Measurements from ENCODE around the gene CSMD2.
"Not testable (repeated sequence)": the region's sequence is repeated elsewhere in the genome, so short reads cannot be mapped to it uniquely, and the experiment has no call there.

The CSMD2 gene

DNA sequence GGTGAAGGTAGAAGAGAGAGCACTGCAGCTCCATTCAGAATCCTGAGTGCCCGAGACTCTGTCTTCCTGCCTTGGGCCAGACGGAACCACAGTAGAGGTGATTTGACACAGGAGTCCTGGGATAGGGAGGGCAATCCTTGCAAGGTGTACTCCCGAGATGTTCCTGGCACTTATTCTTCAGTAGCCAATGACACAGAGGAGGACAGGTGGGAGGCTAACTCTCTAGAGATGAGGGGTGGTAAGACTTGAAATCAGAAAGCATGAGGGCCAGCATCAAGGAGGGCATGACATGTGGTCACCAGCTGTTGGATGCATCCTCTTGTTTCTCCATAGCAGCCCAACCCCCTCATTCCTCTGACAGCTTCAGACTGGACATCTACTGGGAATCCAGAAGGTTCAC lies 56.3 kb downstream of the CSMD2 start:
- no peak for DNase-seq (ENCODE audit: low read depth in 2 of 2)

DNA sequence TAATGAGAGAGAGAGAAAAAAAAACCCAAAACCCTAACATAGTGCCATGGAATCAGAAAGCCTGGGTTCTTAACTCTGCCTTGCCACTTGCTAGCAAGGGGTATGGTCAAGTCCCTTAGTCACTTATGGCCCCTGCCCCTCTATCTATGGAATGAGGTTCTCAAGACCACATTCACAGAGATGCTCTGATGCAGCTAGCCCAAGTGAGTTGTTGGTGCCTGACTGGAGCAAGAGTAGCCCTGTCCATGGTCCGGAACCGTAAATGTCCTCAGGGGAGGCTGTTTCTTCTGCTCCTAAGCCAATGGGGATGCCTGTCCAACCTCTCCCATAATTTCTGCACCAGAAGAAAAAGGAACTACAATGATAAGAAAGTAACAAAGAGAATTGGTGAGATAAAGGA lies 56.8 kb downstream of the CSMD2 start:
- DNase-seq (ENCODE audit: low read depth in 2 of 2) = no peak

DNA sequence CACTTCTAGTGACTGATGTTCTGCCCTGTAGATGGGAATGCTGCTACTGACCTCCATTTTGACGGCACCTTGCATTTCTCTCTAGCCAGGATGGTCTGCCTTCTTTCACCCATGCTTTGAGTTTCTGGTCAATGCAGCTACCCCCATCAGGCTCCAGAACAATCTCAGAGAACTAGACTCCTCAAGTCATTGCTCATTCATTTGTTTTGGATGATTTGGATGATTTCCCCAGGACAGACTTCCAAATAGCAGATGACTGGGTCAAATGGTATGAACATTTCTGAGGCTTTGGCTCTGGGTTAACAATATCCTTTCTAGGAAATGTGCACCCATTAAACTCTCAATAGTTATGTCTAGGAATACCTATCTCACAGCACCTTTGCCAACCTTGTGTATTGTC lies 63.9 kb downstream of the CSMD2 start:
- no peak for DNase-seq (ENCODE audit: low read depth in 2 of 2)

GRCh38 chr1:34100332-34100731 lies 64.7 kb downstream of the CSMD2 start:
- no peak for DNase-seq (ENCODE audit: low read depth in 2 of 2)

DNA sequence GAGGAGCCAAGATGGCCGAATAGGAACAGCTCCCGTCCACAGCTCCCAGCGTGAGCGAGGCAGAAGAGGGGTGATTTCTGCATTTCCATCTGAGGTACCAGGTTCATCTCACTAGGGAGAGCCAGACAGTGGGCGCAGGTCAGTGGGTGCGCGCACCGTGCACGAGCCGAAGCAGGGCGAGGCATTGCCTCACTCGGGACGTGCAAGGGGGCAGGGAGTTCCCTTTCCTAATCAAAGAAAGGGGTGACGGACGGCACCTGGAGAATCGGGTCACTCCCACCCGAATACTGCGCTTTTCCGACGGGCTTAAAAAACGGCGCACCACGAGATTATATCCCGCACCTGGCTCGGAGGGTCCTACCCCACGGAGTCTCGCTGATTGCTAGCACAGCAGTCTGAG lies 72.6 kb downstream of the CSMD2 start:
- DNase-seq (ENCODE audit: low read depth in 2 of 2) = not testable (repeated sequence)

DNA sequence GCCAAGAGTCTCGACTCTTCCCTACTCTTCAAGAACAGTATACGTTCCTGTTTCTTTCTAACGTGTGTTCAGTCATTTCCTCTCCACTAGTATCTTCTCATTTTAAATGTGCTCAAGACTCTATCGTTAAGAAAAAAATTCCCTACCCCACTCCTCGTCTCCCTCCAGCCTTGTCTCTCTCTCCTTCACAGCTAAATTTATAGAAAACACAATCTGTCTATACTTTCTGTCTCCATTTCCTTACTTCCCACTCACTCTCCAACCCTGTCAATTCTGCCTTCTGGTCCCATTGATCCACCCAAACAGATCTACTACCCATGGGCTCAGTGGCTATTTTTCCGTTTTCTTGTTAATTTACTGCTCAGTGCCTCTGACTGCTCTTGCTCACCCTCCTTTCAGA lies 75.3 kb downstream of the CSMD2 start:
- DNase-seq (ENCODE audit: low read depth in 2 of 2) = no peak

DNA sequence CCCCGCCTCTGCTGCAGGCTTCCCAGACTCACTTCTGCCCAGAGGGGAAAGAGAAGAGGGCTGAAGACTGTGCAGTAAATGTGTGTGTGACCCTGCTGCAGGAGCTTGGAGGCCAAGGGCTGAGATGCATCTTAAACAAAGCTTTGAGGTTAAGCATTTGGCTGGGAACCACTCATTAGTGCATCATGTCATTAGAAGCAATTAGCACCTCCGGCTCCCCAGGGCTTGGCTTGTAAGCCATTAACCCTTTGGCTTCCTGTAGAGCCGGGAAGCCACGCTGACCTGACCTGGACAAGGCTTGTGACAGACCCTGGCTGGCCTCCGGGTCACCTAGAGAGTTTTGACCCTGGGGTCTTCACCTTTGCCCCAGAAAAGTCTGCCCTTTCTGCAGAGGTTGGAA lies 77.0 kb downstream of the CSMD2 start:
- no peak for DNase-seq (ENCODE audit: low read depth in 2 of 2)

DNA sequence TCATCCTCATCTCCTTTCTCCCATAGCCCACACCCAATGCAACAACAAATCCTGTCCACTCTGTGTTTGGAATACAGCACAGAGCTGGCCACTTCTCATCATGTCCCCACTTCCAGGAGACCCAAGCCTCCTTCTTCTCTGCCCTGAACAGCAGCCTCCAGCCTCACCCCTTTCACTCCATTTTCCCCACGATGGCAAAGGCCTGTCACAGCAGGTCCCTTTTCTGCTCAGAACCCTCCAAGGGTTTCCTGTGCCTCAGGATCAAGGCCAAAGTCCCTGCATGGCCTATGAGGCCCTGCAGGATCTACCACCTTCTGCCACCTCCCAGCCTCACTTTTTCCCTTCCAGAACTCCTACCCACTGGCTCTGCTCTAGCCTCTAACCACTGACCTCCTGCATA lies 78.5 kb downstream of the CSMD2 start:
- no peak for DNase-seq (ENCODE audit: low read depth in 2 of 2)

GRCh38 chr1:34083974-34084373 lies 81.1 kb downstream of the CSMD2 start:
- DNase-seq (ENCODE audit: low read depth in 2 of 2) = no peak

DNA sequence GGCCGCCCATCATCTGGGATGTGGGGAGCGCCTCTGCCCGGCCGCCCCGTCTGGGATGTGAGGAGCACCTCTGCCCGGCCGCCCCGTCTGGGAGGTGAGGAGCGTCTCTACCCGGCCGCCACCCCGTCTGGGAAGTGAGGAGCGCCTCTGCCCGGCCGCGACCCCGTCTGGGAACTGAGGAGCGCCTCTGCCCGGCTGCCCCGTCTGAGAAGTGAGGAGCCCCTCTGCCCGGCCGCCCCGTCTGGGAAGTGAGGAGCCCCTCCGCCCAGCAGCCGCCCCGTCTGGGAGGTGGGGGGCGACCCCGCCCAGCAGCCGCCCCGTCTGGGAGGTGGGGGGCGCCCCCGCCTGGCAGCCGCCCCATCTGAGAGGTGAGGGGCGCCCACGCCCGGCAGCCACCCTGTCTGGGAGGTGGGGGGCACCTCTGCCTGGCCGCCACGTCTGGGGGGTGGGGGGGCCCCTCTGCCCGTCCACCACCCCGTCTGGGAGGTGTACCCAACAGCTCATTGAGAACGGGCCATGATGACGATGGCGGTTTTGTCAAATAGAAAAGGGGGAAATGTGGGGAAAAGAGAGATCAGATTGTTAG lies 82.9 kb downstream of the CSMD2 start:
- not testable (repeated sequence) for DNase-seq (ENCODE audit: low read depth in 2 of 2)

DNA sequence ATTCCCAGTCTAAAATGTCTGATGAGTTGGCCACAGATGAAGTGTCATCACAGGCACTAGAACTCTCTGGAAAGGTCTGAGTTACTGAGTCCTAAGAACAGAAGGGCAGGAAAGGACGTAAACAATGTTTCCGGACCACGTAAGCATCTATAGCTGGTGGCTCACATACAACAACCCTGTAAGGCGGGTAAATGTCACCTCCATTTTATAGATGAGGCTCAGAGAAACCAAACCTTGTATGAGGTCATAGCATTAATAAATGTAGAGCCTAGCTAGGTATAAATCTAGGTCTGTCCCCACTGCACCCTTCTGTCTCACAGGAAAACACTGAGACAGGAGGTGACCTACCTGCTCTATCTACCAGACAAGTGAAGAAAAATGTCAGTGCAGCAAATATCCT lies 86.6 kb downstream of the CSMD2 start:
- DNase-seq (ENCODE audit: low read depth in 2 of 2) = no peak

DNA sequence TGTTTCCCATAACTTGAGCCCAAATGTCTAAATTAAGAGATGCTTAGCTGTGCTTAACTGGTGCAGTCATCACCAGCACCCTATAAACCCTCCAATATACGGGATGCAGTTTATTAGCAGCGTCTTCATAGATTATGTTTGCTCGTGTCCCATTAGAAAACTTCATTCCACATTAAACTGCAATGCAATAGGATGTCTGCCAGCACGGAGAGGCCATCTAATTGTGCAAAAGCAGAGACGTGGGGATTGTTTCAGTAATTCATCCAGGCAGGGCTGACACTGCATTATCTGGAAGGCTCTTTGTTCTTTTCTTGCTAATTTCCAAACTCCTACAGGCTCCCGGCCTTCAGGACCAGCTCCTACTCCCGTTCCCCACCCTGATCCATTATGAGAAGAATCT lies 89.5 kb downstream of the CSMD2 start:
- DNase-seq (ENCODE audit: low read depth in 2 of 2) = no peak

- DNase-seq (ENCODE audit: low read depth in 2 of 2) = no peak
Measured at GRCh38 chr1:34073028-34073695, 91.9 kb downstream of the CSMD2 start.

DNA sequence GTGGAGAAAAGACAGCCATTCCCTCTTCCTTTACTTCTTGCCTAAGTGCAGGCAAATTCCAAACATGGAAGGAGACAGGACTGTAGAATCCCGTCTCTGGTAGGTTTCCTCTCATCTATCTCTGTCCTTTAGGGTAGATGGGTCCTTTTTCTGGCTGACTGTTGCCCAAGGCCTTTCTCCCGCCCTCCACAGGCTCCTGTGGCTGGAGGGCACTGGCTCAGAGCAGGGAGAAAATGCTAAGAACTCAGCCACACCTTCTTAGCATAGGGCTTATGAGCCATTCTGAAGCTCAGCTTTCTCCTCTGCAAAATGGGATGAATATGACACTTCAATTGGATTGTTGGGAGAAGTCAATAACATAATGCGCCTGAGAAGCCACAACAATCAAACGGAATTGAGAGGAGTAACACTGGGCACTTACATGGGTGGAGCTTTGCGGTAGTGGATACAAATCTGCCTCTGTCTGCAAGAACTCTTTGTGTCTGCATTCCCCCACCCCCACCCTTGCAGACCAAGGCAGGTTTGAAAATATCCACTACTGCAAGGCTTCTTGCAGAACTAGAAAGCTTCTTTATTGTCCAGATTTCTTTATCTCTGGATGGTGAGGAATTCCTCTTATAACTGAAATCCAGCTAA lies 94.7 kb downstream of the CSMD2 start:
- DNase-seq (ENCODE audit: low read depth in 2 of 2) = no peak

GRCh38 chr1:34066981-34067603 lies 97.9 kb downstream of the CSMD2 start:
- no peak for DNase-seq (ENCODE audit: low read depth in 2 of 2)

DNA sequence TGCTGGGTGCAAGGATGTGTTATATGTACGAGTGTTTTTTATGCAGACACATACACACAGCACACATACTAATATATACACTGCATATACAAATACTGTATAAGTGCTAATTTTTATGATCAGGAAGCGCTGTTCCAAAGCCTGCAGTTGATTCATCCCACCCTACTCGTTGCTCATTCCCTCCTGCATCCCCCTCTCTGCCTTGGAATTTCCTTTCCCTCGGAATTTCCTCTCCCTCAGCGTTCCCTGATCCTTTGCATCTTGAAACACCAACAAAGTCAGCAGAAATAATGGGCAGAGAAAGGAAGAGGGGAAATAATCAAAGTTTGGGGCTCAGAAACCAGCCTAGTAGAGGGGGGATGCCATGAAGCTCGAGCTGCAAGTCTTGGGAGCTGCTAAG lies 98.9 kb downstream of the CSMD2 start:
- no peak for DNase-seq (ENCODE audit: low read depth in 2 of 2)

- DNase-seq (ENCODE audit: low read depth in 2 of 2) = no peak
Measured at GRCh38 chr1:34065498-34065897, 99.5 kb downstream of the CSMD2 start.

GRCh38 chr1:34060901-34061415 lies 104.1 kb downstream of the CSMD2 start:
- no peak for DNase-seq (ENCODE audit: low read depth in 2 of 2)

- DNase-seq (ENCODE audit: low read depth in 2 of 2) = no peak
Measured at GRCh38 chr1:34060187-34060730, 104.8 kb downstream of the CSMD2 start.

- no peak for DNase-seq (ENCODE audit: low read depth in 2 of 2)
Measured at GRCh38 chr1:34057347-34058130, 107.5 kb downstream of the CSMD2 start.

DNA sequence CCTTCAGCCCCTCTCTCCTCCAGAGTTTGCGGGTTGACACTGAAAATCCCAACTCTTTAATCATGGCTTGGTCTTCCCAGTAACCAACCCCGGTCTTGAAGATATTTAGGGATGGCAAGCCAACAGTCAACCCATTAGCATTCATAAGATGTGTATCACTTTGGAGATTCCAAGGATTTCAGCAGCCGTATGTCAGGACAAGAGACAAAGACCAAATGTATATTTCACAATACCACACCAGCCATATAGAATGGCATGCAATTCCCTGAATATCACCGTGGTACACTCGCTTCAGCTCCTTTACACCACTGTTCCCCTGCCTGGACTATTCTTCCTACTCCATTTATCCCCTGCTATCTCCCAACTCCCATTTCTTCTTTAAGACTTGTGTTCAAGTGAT lies 109.2 kb downstream of the CSMD2 start:
- DNase-seq (ENCODE audit: low read depth in 2 of 2) = no peak

- no peak for DNase-seq (ENCODE audit: low read depth in 2 of 2)
Measured at GRCh38 chr1:34054920-34055319, 110.1 kb downstream of the CSMD2 start.
